Fibroblast of lung (primary cell): ENCODE data around the gene LDHB. TPM values are rescaled to one million over a fixed set of nuclear protein-coding genes. Genes with fewer than 3 reads are reported as not detected.

Source experiments
- DNase-seq, 2 donors: peaks; one replicate each; pipeline versions ENCODE4 v3.0.0 to v3.0.0-alpha.2; 2010; ENCODE audit warnings: low read depth in 2 of 2
- H2AFZ ChIP-seq: 2 replicates; pipeline ENCODE4 v1.5.1; 2012; ENCODE audit warnings: low read length, control low read depth, inconsistent platforms
- H3K27ac ChIP-seq: 2 replicates; pipeline ENCODE4 v1.5.1; 2011; ENCODE audit warnings: low read length, control low read depth; ENCODE audit not compliant: insufficient read depth
- H3K27me3 ChIP-seq: 2 replicates; pipeline ENCODE4 v1.5.1; 2011; ENCODE audit warnings: mild to moderate bottlenecking, low read length; ENCODE audit not compliant: control insufficient read depth, insufficient read depth
- H3K36me3 ChIP-seq: 2 replicates; pipeline ENCODE4 v1.5.1; 2011; ENCODE audit warnings: low read length; ENCODE audit not compliant: control insufficient read depth, insufficient read depth
- H3K4me1 ChIP-seq: 2 replicates; pipeline ENCODE4 v1.5.1; 2011; ENCODE audit warnings: low read length; ENCODE audit not compliant: control insufficient read depth, insufficient read depth; ENCODE audit errors: extremely low read depth
- H3K4me2 ChIP-seq: 2 replicates; pipeline ENCODE4 v1.5.1; 2011; ENCODE audit warnings: low read length, control low read depth; ENCODE audit not compliant: insufficient read depth; ENCODE audit errors: extremely low read depth
- H3K4me3 ChIP-seq, 4 experiments: fragments of 200-600 bp in 1 of 4; sonication (generic) in 1 of 4; replicated peaks in 1 of 4; 2 replicates each; pipeline ENCODE4 v1.5.1; 2011 to 2016; ENCODE audit warnings: low read length in 4 of 4, low read depth in 3 of 4, mild to moderate bottlenecking in 3 of 4, control low read depth in 2 of 4, inconsistent platforms in 1 of 4, mixed read lengths in 1 of 4; ENCODE audit not compliant: insufficient read depth in 1 of 4; ENCODE audit errors: control extremely low read depth in 1 of 4
- H3K79me2 ChIP-seq: 2 replicates; pipeline ENCODE4 v1.5.1; 2012; ENCODE audit warnings: mild to moderate bottlenecking, low read length, inconsistent platforms; ENCODE audit not compliant: control insufficient read depth, insufficient read depth
- H3K9ac ChIP-seq: 2 replicates; pipeline ENCODE4 v1.5.1; 2011; ENCODE audit warnings: mild to moderate bottlenecking, low read length, control low read depth; ENCODE audit not compliant: insufficient read depth
- H3K9me3 ChIP-seq: 2 replicates; pipeline ENCODE4 v1.5.1; 2012; ENCODE audit warnings: low read depth, low read length; ENCODE audit not compliant: control insufficient read depth, insufficient read depth
- H4K20me1 ChIP-seq: 2 replicates; pipeline ENCODE4 v1.5.1; 2011; ENCODE audit warnings: low read length; ENCODE audit not compliant: control insufficient read depth, insufficient read depth; ENCODE audit errors: extremely low read depth
- CTCF ChIP-seq, 2 donors: IDR thresholded peaks in 1 of 2; conservative IDR thresholded peaks in 1 of 2; 1 replicate in 1 of 2; 2 replicates in 1 of 2; pipeline ENCODE4 v1.5.1; 2011 to 2012; ENCODE audit warnings: low read length in 2 of 2, control low read depth in 1 of 2, inconsistent platforms in 1 of 2, low read depth in 1 of 2, mild to moderate bottlenecking in 1 of 2
- EZH2 ChIP-seq: IDR thresholded peaks from 2 replicates; pipeline ENCODE4 v1.5.1; 2012; ENCODE audit warnings: low read length, control low read depth, mild to moderate bottlenecking; ENCODE audit errors: missing control alignments
- polyA plus RNA-seq, 2 donors: library from polyadenylated mRNA; depleted of rRNA in 1 of 2; stranded (reverse) in 1 of 2; unstranded in 1 of 2; fragments of >200 nt; gene quantifications; 2 replicates each; pipeline ENCODE4 v1.2.1, GENCODE V29; 2011 to 2012; ENCODE audit warnings: missing spikeins in 1 of 2
- total RNA-seq: library from RNA; depleted of rRNA; stranded (reverse); fragments of >200 nt; gene quantifications from 2 replicates; pipeline ENCODE4 v1.2.1, GENCODE V29; 2014

Gene LDHB
- total and polyA plus RNA-seq, 2 donors (not counting 1 experiment from before 2014, with no cell fraction given): 628 to 905 TPM

- Histone ChIP-seq H2AFZ (no peak overlapping the region), H3K9ac (no peak overlapping the region), H3K4me3 (no peak overlapping the region), H3K4me2 (no peak overlapping the region), H3K4me1 (no peaks in the 10 kb centered on the region), H3K27me3 (no peaks in the 10 kb centered on the region), H3K9me3 (no peaks in the 10 kb centered on the region), H3K36me3 (peaks cover 8% of the 10 kb centered on the region), H3K27ac (no peak overlapping the region), H4K20me1 (no peaks in the 10 kb centered on the region), H3K79me2 (peaks cover 1% of the 10 kb centered on the region)
- DNase-seq: peak in 1 of 2 donors; percentile 19
- TF ChIP-seq CTCF (conservative IDR thresholded peaks at IDR 0.05 in 1 of 2, IDR thresholded peaks at IDR 0.05 in 1 of 2; ENCODE audit: low read depth in 1 of 2, low read length in 2 of 2) (no peak), EZH2 (no peak)
These were observed 13.1 kb downstream of the LDHB start for GRCh38 chr12:21644516-21644915.

- Histone ChIP-seq H2AFZ (no peak overlapping the region), H3K27ac (no peak overlapping the region), H3K4me1 (no peaks in the 10 kb centered on the region), H4K20me1 (no peaks in the 10 kb centered on the region), H3K9me3 (no peaks in the 10 kb centered on the region), H3K9ac (no peak overlapping the region), H3K27me3 (no peaks in the 10 kb centered on the region), H3K36me3 (peaks cover 8% of the 10 kb centered on the region), H3K4me2 (no peak overlapping the region), H3K4me3 (no peak overlapping the region), H3K79me2 (peaks cover 1% of the 10 kb centered on the region)
- no peak for TF ChIP-seq EZH2
- TF ChIP-seq CTCF (conservative IDR thresholded peaks at IDR 0.05 in 1 of 2, IDR thresholded peaks at IDR 0.05 in 1 of 2; ENCODE audit: low read depth in 1 of 2, low read length in 2 of 2): no peak
- DNase-seq: no peak
These were observed 13.9 kb downstream of the LDHB start for GRCh38 chr12:21643758-21644157.

GRCh38 chr12:21642707-21643389, 14.8 kb downstream of the LDHB start:
- DNase-seq: peak in 1 of 2 donors; percentile 34
- Histone ChIP-seq H3K4me2 (no peak overlapping the region), H3K9ac (no peak overlapping the region), H3K27ac (no peak overlapping the region), H3K79me2 (no peaks in the 10 kb centered on the region), H2AFZ (no peak overlapping the region), H3K36me3 (peaks cover 9% of the 10 kb centered on the region), H3K27me3 (no peaks in the 10 kb centered on the region), H3K9me3 (no peaks in the 10 kb centered on the region), H4K20me1 (no peaks in the 10 kb centered on the region), H3K4me1 (no peaks in the 10 kb centered on the region), H3K4me3 (no peak overlapping the region)
- no peak for TF ChIP-seq EZH2
- TF ChIP-seq CTCF (conservative IDR thresholded peaks at IDR 0.05 in 1 of 2, IDR thresholded peaks at IDR 0.05 in 1 of 2; ENCODE audit: low read depth in 1 of 2, low read length in 2 of 2): no peak
